B cell (primary cell): Measurements from ENCODE around the gene GALM. TPM values are rescaled to one million over a fixed set of nuclear protein-coding genes. Genes with fewer than 3 reads are reported as not detected.
"Not testable (repeated sequence)": the region's sequence is repeated elsewhere in the genome, so short reads cannot be mapped to it uniquely, and the experiment has no call there.

ENCODE experiments used
- ATAC-seq: fragments of 200-7000 bp; cut with Tn5 transposase; one replicate; pipeline ENCODE4 v1.10.0; 2021; ENCODE audit warnings: low read depth, mild to moderate bottlenecking, moderate number of reproducible peaks, moderate library complexity
- CTCF ChIA-PET: fragments of 350-600 bp; sonication (Branson Sonifier 250); formaldehyde crosslinking; loops from one replicate; lab custom pipeline; 2021; ENCODE audit warnings: antibody characterized with exemption, inconsistent platforms; lab: Charles Lee
- POLR2A ChIA-PET: fragments of 350-600 bp; sonication (Branson Sonifier 250); formaldehyde crosslinking; loops from one replicate; lab custom pipeline; 2021; ENCODE audit warnings: antibody characterized with exemption; lab: Charles Lee
- DNase-seq: peaks from one replicate; pipeline ENCODE4 v3.0.0; 2013
- H2AFZ ChIP-seq: 2 replicates; pipeline ENCODE4 v1.6.1; 2012; ENCODE audit warnings: mild to moderate bottlenecking, low read depth, low read length; ENCODE audit not compliant: insufficient read depth, poor library complexity, severe bottlenecking
- H3K27ac ChIP-seq, 2 donors: 1 replicate in 1 of 2; 2 replicates in 1 of 2; pipeline ENCODE4 v1.5.1; 2012 to 2013; ENCODE audit warnings: low read length in 2 of 2, mild to moderate bottlenecking in 2 of 2, moderate library complexity in 1 of 2
- H3K27me3 ChIP-seq, 4 experiments: fragments of 200-600 bp in 1 of 4; sonication (generic) in 1 of 4; replicated peaks in 1 of 4; 1 replicate in 2 of 4; 2 replicates in 2 of 4; pipeline versions ENCODE4 v1.6.1 to v1.7.0; 2013 to 2016; ENCODE audit warnings: low read length in 3 of 4, mild to moderate bottlenecking in 2 of 4, mixed read lengths in 1 of 4, moderate library complexity in 1 of 4; ENCODE audit not compliant: insufficient read depth in 4 of 4, control insufficient read depth in 3 of 4; ENCODE audit errors: control extremely low read depth in 1 of 4
- H3K36me3 ChIP-seq, 2 experiments: replicated peaks in 1 of 2; 1 replicate in 1 of 2; 2 replicates in 1 of 2; pipeline versions ENCODE4 v1.6.1 to v1.7.1; 2013; ENCODE audit warnings: low read length in 1 of 2; ENCODE audit not compliant: insufficient read depth in 2 of 2, control insufficient read depth in 1 of 2; ENCODE audit errors: control extremely low read depth in 1 of 2, extremely low read depth in 1 of 2
- H3K4me1 ChIP-seq, 2 donors: fragments of 200-600 bp in 1 of 2; sonication (generic) in 1 of 2; 1 replicate in 1 of 2; 2 replicates in 1 of 2; pipeline versions ENCODE4 v1.5.1 to v1.6.1; 2013 to 2017; ENCODE audit warnings: low read length in 2 of 2; ENCODE audit not compliant: control insufficient read depth in 2 of 2, insufficient read depth in 2 of 2
- H3K4me2 ChIP-seq: replicated peaks from 2 replicates; pipeline ENCODE3; 2012; ENCODE audit warnings: mild to moderate bottlenecking, low read depth, low read length; ENCODE audit not compliant: poor library complexity, severe bottlenecking
- H3K4me3 ChIP-seq, 5 experiments: fragments of 200-600 bp in 1 of 5; sonication (generic) in 1 of 5; 1 replicate in 3 of 5; 2 replicates in 2 of 5; pipeline versions ENCODE4 v1.5.1 to v1.7.0; 2011 to 2016; ENCODE audit warnings: low read length in 4 of 5, mild to moderate bottlenecking in 4 of 5, low read depth in 2 of 5, control low read depth in 1 of 5, moderate library complexity in 1 of 5; ENCODE audit not compliant: insufficient read depth in 1 of 5; ENCODE audit errors: control extremely low read depth in 1 of 5, extremely low read depth in 1 of 5
- H3K79me2 ChIP-seq: fragments of 200-600 bp; sonication (generic); one replicate; pipeline ENCODE4 v1.6.0; 2016; ENCODE audit warnings: low read length; ENCODE audit not compliant: control insufficient read depth, insufficient read depth
- H3K9ac ChIP-seq: fragments of 200-600 bp; sonication (generic); 2 replicates; pipeline ENCODE4 v1.6.1; 2017; ENCODE audit warnings: mild to moderate bottlenecking, low read length, moderate library complexity
- H3K9me3 ChIP-seq, 3 donors: one replicate each; pipeline versions ENCODE4 v1.6.1 to v1.7.1; 2013; ENCODE audit warnings: low read length in 2 of 3; ENCODE audit not compliant: control insufficient read depth in 2 of 3, insufficient read depth in 1 of 3; ENCODE audit errors: control extremely low read depth in 1 of 3
- H4K20me1 ChIP-seq: 2 replicates; pipeline ENCODE4 v1.6.0; 2012; ENCODE audit warnings: mild to moderate bottlenecking, low read length; ENCODE audit not compliant: insufficient read depth, control insufficient read depth, poor library complexity, severe bottlenecking
- H3K27ac Mint-ChIP-seq: one replicate; pipeline ENCODE4 v1.8.0; 2021; ENCODE audit warnings: mixed read lengths
- H3K27me3 Mint-ChIP-seq: one replicate; pipeline ENCODE4 v1.8.0; 2021; ENCODE audit warnings: mixed read lengths
- H3K4me1 Mint-ChIP-seq: one replicate; pipeline ENCODE4 v1.8.0; 2021; ENCODE audit warnings: mixed read lengths
- H3K4me3 Mint-ChIP-seq: one replicate; pipeline ENCODE4 v1.8.0; 2021; ENCODE audit warnings: mixed read lengths
- H3K9me3 Mint-ChIP-seq: one replicate; pipeline ENCODE4 v1.8.0; 2022; ENCODE audit warnings: mixed read lengths; ENCODE audit not compliant: insufficient read depth
- EZH2 ChIP-seq: IDR thresholded peaks from 2 replicates; pipeline ENCODE4 v1.6.1; 2012; ENCODE audit warnings: borderline replicate concordance, low read depth, mild to moderate bottlenecking, moderate library complexity, low read length; ENCODE audit not compliant: insufficient read depth, poor library complexity, severe bottlenecking
- WGBS: methylation state at CpG from one replicate; pipeline ENCODE4 v1.1.5; 2013; ENCODE audit warnings: missing lambda C conversion rate; ENCODE audit not compliant: insufficient coverage; 5-methylcytosine and 5-hydroxymethylcytosine counted together
- intact Hi-C: fragments of 100-400 bp; cut with micrococcal nuclease; formaldehyde crosslinking; loops from one replicate; pipeline ENCODE4 v1.10.0; 2022
- polyA plus RNA-seq: library from polyadenylated mRNA; depleted of rRNA; stranded (reverse); fragments of >200 nt; gene quantifications from 2 replicates; pipeline ENCODE4 v1.2.3, GENCODE V29; 2012
- total RNA-seq, 2 donors: library from RNA; stranded (reverse); fragments of 120-200 nt in 1 of 2; gene quantifications; 1 replicate in 1 of 2; 2 replicates in 1 of 2; pipeline versions ENCODE4 v1.2.3 to v1.2.4, GENCODE V29; 2013 to 2022
- TF ChIP-seq, protein P1 (sequence below): fragments of 200-600 bp; IDR thresholded peaks from one replicate; pipeline ENCODE4 v1.8.0; 2022; ENCODE audit warnings: antibody characterized with exemption, mild to moderate bottlenecking

The GALM gene
- total and polyA plus RNA-seq, 2 donors (not counting 1 experiment from before 2014, with no cell fraction given): 5.1 to 9.7 TPM

DNA sequence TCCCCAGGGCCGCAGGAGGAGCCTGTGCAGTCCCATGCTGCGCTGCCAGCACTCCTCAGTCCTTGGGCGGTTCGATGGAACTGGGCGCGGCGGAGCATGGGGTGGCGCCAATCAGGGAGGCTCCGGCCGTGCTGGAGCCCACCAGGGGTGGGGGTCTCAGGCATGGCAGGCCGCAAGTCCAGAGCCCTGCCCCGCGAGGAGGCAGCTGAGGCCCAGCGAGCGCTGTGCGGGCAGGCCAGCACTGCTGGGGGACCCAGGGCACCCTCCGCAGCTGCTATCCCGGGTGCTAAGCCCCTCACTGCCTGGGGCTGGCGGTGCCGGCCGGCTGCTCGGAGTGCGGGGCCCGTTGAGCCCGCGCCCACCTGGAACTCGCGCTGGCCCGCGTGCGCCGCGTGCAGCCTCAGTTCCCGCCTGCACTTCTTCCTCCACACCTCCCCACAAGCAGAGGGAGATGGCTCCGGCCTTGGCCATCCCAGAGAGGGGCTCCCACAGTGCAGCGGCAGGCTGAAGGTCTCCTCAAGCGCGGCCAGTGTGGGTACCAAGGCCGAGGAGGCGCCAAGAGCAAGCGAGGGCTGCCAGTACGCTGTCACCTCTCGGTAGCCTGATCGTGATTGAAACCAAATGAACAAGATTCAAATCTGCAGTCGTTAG lies 22.8 kb upstream of the GALM start:
- Mint-ChIP-seq H3K9me3 (peaks cover 2% of the 10 kb centered on the region), H3K27ac (no peak overlapping the region), H3K4me1 (peaks cover 7% of the 10 kb centered on the region), H3K4me3 (no peak overlapping the region), H3K27me3 (peaks cover 4% of the 10 kb centered on the region)
- ChIA-PET CTCF (no interaction called here), POLR2A (no interaction called here)
- Histone ChIP-seq H3K9ac (no peak overlapping the region), H3K27me3 (no peaks in the 10 kb centered on the region), H3K36me3 (no peaks in the 10 kb centered on the region), H3K79me2 (no peaks in the 10 kb centered on the region), H3K9me3 (peaks cover 0 to 8% (median 0%) of the 10 kb centered on the region in 3 donors), H3K4me3 (no peak overlapping the region), H3K27ac (no peak overlapping the region), H2AFZ (no peak overlapping the region), H4K20me1 (no peaks in the 10 kb centered on the region), H3K4me2 (no peak overlapping the region), H3K4me1 (peaks cover 2 to 4% of the 10 kb centered on the region in 2 donors)
- no peak for TF ChIP-seq EZH2
- TF ChIP-seq, protein P1, sequence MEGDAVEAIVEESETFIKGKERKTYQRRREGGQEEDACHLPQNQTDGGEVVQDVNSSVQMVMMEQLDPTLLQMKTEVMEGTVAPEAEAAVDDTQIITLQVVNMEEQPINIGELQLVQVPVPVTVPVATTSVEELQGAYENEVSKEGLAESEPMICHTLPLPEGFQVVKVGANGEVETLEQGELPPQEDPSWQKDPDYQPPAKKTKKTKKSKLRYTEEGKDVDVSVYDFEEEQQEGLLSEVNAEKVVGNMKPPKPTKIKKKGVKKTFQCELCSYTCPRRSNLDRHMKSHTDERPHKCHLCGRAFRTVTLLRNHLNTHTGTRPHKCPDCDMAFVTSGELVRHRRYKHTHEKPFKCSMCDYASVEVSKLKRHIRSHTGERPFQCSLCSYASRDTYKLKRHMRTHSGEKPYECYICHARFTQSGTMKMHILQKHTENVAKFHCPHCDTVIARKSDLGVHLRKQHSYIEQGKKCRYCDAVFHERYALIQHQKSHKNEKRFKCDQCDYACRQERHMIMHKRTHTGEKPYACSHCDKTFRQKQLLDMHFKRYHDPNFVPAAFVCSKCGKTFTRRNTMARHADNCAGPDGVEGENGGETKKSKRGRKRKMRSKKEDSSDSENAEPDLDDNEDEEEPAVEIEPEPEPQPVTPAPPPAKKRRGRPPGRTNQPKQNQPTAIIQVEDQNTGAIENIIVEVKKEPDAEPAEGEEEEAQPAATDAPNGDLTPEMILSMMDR: no peak
- intact Hi-C loops: no loop called here
- DNase-seq: no peak
- 94% methylated on average over 40 of the region's 45 CpGs for WGBS
- ATAC-seq: no peak

DNA sequence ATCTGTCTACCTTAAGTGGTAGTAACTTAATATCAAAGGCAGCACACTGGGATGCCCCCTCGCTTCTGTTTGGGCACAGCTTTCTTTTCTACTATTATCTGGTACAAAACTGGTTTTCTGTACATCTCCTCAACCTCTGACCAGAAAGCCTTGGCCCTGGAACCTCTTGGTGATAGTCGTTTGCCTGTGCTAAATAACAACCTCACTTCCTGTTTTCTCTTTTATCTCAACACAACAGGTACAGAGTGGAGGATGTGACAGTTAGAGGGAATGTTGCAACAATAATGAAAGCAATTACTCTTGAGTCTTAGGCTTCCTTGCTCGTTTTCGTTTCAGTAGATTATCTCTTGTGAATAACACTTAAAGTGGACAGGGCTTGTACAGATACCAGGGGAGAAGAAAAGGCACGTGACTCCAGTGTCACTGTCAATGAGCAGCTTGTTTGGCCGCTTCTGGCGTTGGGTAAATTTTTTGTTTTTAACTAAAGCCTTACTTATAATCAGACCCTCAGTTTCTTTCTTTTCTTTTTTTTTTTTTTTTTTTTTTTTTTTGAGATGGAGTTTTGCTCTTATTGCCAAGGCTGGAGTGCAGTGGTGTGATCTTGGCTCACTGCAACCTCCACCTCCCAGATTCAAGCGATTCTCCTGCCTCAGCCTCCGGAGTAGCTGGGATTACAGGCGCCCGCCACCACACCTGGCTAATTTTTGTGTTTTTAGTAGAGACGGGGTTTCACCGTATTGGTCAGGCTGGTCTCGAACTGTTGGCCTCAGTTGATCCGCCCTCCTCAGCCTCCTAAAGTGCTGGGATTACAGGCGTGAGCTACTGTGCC lies 22.0 kb upstream of the GALM start:
- intact Hi-C loops, H3K27ac Mint-ChIP-seq, DNase-seq, H3K79me2 ChIP-seq, H3K9me3 Mint-ChIP-seq, H2AFZ ChIP-seq, H3K4me3 ChIP-seq, H3K4me1 ChIP-seq, H3K27ac ChIP-seq, ATAC-seq, H3K36me3 ChIP-seq, H3K4me2 ChIP-seq, H3K4me3 Mint-ChIP-seq, POLR2A ChIA-PET, H3K9ac ChIP-seq, H3K27me3 ChIP-seq, H3K4me1 Mint-ChIP-seq, H3K27me3 Mint-ChIP-seq, H4K20me1 ChIP-seq, CTCF ChIA-PET: not testable (repeated sequence)
- WGBS: 77% methylated on average over 7 of the region's 16 CpGs
- H3K9me3 ChIP-seq: peaks cover 0 to 12% (median 0%) of the 10 kb centered on the region in 3 donors
